ENCODE data around the gene RASAL3. TPM values are rescaled to one million over a fixed set of nuclear protein-coding genes. Genes with fewer than 3 reads are reported as not detected.
A peak's percentile ranks its signal among the peaks of the same experiment; 100 is the strongest.

The RASAL3 gene
- total RNA-seq, 1 donor from 2014 or later, result 4.4 TPM

DNA sequence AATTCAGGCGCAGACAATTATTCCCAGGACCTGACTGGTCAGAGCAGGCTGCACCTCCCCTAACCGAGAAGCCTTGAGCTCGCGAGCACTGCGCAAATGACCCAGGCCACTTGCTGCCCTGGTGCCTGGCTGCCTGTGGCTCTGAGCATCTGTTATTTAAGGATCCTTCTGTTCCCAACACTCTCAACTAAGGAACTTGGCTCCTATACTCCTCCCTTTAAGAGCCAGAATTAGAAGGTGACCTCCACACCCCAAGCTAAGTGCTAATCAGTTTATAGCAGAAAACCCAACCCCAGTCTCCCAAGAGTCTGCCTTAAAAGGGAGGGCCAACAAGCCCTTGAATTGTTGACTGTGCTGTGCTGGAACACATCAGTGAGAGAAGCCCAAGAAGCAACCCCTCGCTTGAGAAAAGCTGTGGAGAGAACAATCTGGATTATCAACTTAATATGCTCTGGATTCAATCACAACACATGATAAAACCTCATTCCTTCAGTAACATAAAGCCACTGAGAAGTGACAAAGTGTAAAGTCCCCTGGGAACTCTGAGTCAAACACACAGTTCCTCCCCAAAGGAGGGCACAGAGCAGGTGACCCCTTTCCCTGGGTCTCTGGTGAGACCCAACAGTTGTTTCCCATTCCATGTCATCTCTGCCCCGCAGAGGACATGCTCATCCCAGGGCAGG lies 60.1 kb downstream of the RASAL3 start:
- Histone ChIP-seq H3K27ac (peak overlapping the region; percentile 51 to 74), H3K4me3 (peak overlapping the region in 1 of 2 donors; percentile 14), H3K4me1 (peaks cover 3 to 30% of the 10 kb centered on the region in 2 donors), H3K27me3 (no peaks in the 10 kb centered on the region), H3K36me3 (peaks cover 26 to 41% of the 10 kb centered on the region in 2 donors), H3K9me3 (no peaks in the 10 kb centered on the region)
- intact Hi-C loops (cut with DNase I), result no loop called here
- no peak for DNase-seq (ENCODE audit: low spot score in 2 of 2)
- TF ChIP-seq, protein P1, sequence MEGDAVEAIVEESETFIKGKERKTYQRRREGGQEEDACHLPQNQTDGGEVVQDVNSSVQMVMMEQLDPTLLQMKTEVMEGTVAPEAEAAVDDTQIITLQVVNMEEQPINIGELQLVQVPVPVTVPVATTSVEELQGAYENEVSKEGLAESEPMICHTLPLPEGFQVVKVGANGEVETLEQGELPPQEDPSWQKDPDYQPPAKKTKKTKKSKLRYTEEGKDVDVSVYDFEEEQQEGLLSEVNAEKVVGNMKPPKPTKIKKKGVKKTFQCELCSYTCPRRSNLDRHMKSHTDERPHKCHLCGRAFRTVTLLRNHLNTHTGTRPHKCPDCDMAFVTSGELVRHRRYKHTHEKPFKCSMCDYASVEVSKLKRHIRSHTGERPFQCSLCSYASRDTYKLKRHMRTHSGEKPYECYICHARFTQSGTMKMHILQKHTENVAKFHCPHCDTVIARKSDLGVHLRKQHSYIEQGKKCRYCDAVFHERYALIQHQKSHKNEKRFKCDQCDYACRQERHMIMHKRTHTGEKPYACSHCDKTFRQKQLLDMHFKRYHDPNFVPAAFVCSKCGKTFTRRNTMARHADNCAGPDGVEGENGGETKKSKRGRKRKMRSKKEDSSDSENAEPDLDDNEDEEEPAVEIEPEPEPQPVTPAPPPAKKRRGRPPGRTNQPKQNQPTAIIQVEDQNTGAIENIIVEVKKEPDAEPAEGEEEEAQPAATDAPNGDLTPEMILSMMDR (IDR thresholded peaks at IDR 0.05), result no peak

DNA sequence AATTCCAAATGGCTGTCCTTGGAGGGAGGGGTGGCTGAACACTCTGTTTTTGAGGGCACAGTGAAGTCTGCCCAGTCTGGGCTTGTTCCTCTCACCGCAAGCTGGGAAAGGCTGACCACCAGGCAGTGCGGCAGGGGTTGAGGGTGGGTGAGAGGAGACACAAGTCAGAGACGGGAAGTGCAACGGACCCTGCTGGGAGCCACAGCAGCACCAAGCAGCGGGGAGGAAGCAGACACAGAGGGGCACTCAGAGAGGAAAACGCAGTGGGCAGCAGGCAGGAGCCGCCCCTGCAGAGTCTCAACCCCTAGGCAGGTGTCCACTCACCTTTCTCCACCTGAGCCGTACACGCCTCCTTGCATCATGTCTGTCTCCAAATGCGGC lies 61.2 kb downstream of the RASAL3 start:
- H3K36me3 ChIP-seq, result peaks cover 37 to 52% of the 10 kb centered on the region in 2 donors
- intact Hi-C loops (cut with DNase I), result no loop called here
- no peaks in the 10 kb centered on the region for H3K9me3 ChIP-seq
- TF ChIP-seq, protein P1 (IDR thresholded peaks at IDR 0.05), result no peak
- H3K27ac ChIP-seq, result peak overlapping the region in 1 of 2 donors; percentile 74
- no peak overlapping the region for H3K4me3 ChIP-seq
- no peak for DNase-seq (ENCODE audit: low spot score in 2 of 2)
- no peaks in the 10 kb centered on the region for H3K27me3 ChIP-seq
- H3K4me1 ChIP-seq, result peaks cover 3 to 30% of the 10 kb centered on the region in 2 donors

DNA sequence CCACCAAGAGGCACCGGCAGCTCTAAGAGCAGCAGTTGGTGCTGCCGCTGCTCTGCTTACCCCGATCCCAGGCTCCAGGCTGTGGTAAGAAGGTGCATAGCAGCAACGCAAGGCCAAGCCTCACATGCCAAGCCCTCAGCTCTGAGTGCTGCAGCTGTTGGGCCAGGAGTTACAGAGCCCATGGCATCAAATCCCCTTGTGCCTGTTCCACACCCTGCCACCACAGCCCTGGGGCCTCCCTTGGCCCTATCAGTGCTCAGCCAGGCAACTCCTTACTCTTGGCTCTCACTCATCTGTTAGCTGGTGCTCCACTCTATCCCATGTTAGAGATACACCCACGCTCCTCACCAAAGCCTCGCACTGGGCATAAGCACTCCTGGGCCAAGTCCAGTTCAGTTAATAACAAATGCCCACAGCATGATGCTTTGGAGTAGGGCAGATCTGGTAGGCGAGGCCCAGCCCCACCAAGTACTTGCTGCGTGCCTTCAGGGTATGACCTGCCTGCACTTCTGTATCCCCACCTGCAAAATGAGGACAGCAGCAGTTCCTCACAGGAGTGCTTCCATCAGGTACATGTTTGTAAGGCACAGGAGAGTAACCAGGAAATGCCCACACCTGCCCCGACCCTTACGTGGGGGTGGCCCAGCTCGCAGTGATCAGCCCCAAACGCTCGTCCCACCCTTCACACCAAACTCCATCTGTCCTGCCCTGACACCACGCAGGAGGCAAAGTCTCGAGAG lies 61.8 kb downstream of the RASAL3 start:
- intact Hi-C loops (cut with DNase I), result no loop called here
- Histone ChIP-seq H3K9me3 (no peaks in the 10 kb centered on the region), H3K27ac (peak overlapping the region; percentile 18 to 74), H3K27me3 (no peaks in the 10 kb centered on the region), H3K4me3 (no peak overlapping the region), H3K36me3 (peaks cover 42 to 58% of the 10 kb centered on the region in 2 donors), H3K4me1 (peaks cover 3 to 30% of the 10 kb centered on the region in 2 donors)
- DNase-seq (ENCODE audit: low spot score in 2 of 2), result no peak
- TF ChIP-seq, protein P1 (IDR thresholded peaks at IDR 0.05), result no peak

Other genes with a start within 250 kb of the RASAL3 start
- gene EPHX3, start 232.1 kb downstream of the RASAL3 start, total RNA-seq, result not detected
- gene BRD4, start 132.0 kb downstream of the RASAL3 start, total RNA-seq, result 55.3 TPM
- gene AKAP8, start 84.8 kb downstream of the RASAL3 start, total RNA-seq, result 17.0 TPM
- 143 TPM for gene AKAP8L, start 45.6 kb downstream of the RASAL3 start, total RNA-seq
- gene WIZ, start 14.6 kb downstream of the RASAL3 start, total RNA-seq, result 90.4 TPM
- not detected for gene PGLYRP2, start 15.0 kb upstream of the RASAL3 start, total RNA-seq
- gene CYP4F22, start 44.0 kb upstream of the RASAL3 start, total RNA-seq, result not detected
- not detected for gene CYP4F8, start 150.7 kb upstream of the RASAL3 start, total RNA-seq
- not detected for gene CYP4F3, start 176.4 kb upstream of the RASAL3 start, total RNA-seq
- 17.2 TPM for gene CYP4F12, start 208.5 kb upstream of the RASAL3 start, total RNA-seq